K562 (cell line): ENCODE measurements around the gene HS6ST1. TPM values are rescaled to one million over a fixed set of nuclear protein-coding genes. Genes with fewer than 3 reads are reported as not detected.

Experiments used
- BRF1 ChIP-seq: IDR thresholded peaks from 3 replicates; pipeline ENCODE4 v1.6.1; 2011; ENCODE audit warnings: borderline replicate concordance, mild to moderate bottlenecking; ENCODE audit not compliant: insufficient read length; ENCODE audit errors: extremely low read depth
- BRF2 ChIP-seq: IDR thresholded peaks from 3 replicates; pipeline ENCODE4 v1.6.1; 2011; ENCODE audit warnings: borderline replicate concordance, mild to moderate bottlenecking; ENCODE audit not compliant: insufficient read length, insufficient read depth
- C11orf30 ChIP-seq: fragments of 450-650 bp; IDR thresholded peaks from 2 replicates; pipeline ENCODE4 v1.6.1; 2016; ENCODE audit warnings: low read depth, mild to moderate bottlenecking
- COPS2 ChIP-seq: fragments of 450-650 bp; conservative IDR thresholded peaks from 2 replicates; pipeline ENCODE4 v1.6.1; 2016; ENCODE audit warnings: mild to moderate bottlenecking, moderate library complexity
- CTBP1 ChIP-seq: fragments of 450-650 bp; IDR thresholded peaks from 2 replicates; pipeline ENCODE4 v1.6.1; 2016; ENCODE audit warnings: borderline replicate concordance
- ELK3 ChIP-seq: fragments of 450-650 bp; formaldehyde crosslinking; IDR thresholded peaks from 2 replicates; pipeline ENCODE4 v1.4.0; 2020; ENCODE audit warnings: mild to moderate bottlenecking
- KDM2B ChIP-seq: fragments of 250-450 bp; sonication (Bioruptor Pico); IDR thresholded peaks from 2 replicates; pipeline ENCODE4 v1.8.0; 2021; ENCODE audit warnings: mild to moderate bottlenecking, moderate library complexity
- NFIX ChIP-seq: fragments of 250-450 bp; sonication (Bioruptor Pico); IDR thresholded peaks from 2 replicates; pipeline ENCODE4 v1.4.0; 2020; ENCODE audit warnings: low read depth, mild to moderate bottlenecking, moderate library complexity
- RNF2 ChIP-seq: sonication (generic); IDR thresholded peaks from 2 replicates; pipeline ENCODE4 v1.6.1; 2016
- RREB1 ChIP-seq: fragments of 250-450 bp; sonication (Bioruptor Pico); IDR thresholded peaks from 2 replicates; pipeline ENCODE4 v1.4.0; 2020
- SIRT6 ChIP-seq: IDR thresholded peaks from one replicate; pipeline ENCODE4 v1.6.1; 2012; ENCODE audit warnings: low read depth, mild to moderate bottlenecking, control low read depth, inconsistent platforms, low read length, moderate library complexity
- SMARCC2 ChIP-seq: fragments of 450-650 bp; IDR thresholded peaks from 2 replicates; pipeline ENCODE4 v1.6.1; 2017; ENCODE audit warnings: antibody characterized with exemption, moderate library complexity, mild to moderate bottlenecking, low read depth
- SMC3 ChIP-seq: conservative IDR thresholded peaks from 2 replicates; pipeline ENCODE4 v1.6.1; 2011; ENCODE audit warnings: low read depth, low read length, improper control_type of control experiment; ENCODE audit not compliant: insufficient read depth
- SOX6 ChIP-seq: fragments of 450-650 bp; IDR thresholded peaks from 2 replicates; pipeline ENCODE4 v1.6.1; 2014; ENCODE audit warnings: mild to moderate bottlenecking
- SREBF1 ChIP-seq: fragments of 150-350 bp; IDR thresholded peaks from 2 replicates; pipeline ENCODE4 v1.6.1; 2014; ENCODE audit warnings: antibody characterized with exemption, low read depth, low read length, borderline replicate concordance
- STAG1 ChIP-seq: sonication (generic); formaldehyde crosslinking; IDR thresholded peaks from 2 replicates; pipeline ENCODE4 v1.5.0; 2020; ENCODE audit warnings: missing genetic modification reagents, borderline replicate concordance
- TAF7 ChIP-seq: fragments of 450-650 bp; IDR thresholded peaks from 2 replicates; pipeline ENCODE4 v1.6.1; 2016; ENCODE audit warnings: missing genetic modification characterization, missing compliant biosample characterization
- YY1 ChIP-seq, 3 experiments: IDR thresholded peaks; 2 replicates each; pipeline ENCODE4 v1.6.1; 2011; ENCODE audit warnings: low read length in 2 of 3, mild to moderate bottlenecking in 2 of 3, moderate library complexity in 2 of 3, borderline replicate concordance in 1 of 3, control low read depth in 1 of 3, low read depth in 1 of 3; ENCODE audit not compliant: insufficient read depth in 3 of 3, insufficient replicate concordance in 2 of 3, control insufficient read depth in 1 of 3, insufficient read length in 1 of 3; ENCODE audit errors: extremely low read depth in 1 of 3
- ZNF165 ChIP-seq: fragments of 250-450 bp; sonication (Bioruptor Pico); IDR thresholded peaks from 2 replicates; pipeline ENCODE4 v1.4.0; 2020; ENCODE audit warnings: borderline replicate concordance
- ZNF644 ChIP-seq: fragments of 200-800 bp; sonication (Bioruptor generic); IDR thresholded peaks from 2 replicates; pipeline ENCODE4 v1.6.1; 2016; ENCODE audit warnings: low read depth, missing genetic modification characterization, missing compliant biosample characterization
- ZSCAN29 ChIP-seq: fragments of 450-650 bp; IDR thresholded peaks from 2 replicates; pipeline ENCODE4 v1.6.1; 2017
- polyA plus RNA-seq, 8 experiments: library from polyadenylated mRNA; depleted of rRNA in 4 of 8; stranded (reverse) in 5 of 8; unstranded in 3 of 8; fragments of >200 nt; fragmentation: Nextera tagmentation in 2 of 8; fragmentation: Illumina TruSeq in 1 of 8; extraction: Ambion mirVana in 2 of 8; extraction: Trizol in 1 of 8; gene quantifications; 2 replicates each; pipeline versions ENCODE4 v1.2.1 to v1.2.3, GENCODE V29; 2011 to 2014; ENCODE audit warnings: inconsistent platforms in 1 of 8, missing spikeins in 1 of 8
- total RNA-seq, 7 experiments: library from RNA; depleted of rRNA in 6 of 7; stranded (reverse); fragments of >200 nt in 6 of 7; fragmentation: Illumina TruSeq in 2 of 7; extraction: Trizol in 2 of 7; gene quantifications; 2 replicates each; pipeline versions ENCODE4 v1.2.1 to v1.2.3, GENCODE V29; 2011 to 2021; ENCODE audit warnings: low replicate concordance in 1 of 7

The HS6ST1 gene
- total and polyA plus RNA-seq, 9 of the 15 experiments (the other 6 are each of a cell fraction or from before 2014, with no cell fraction given) = 0.06 to 7.4 (median 3.8) TPM

- TF ChIP-seq BRF2 (no peak), SREBF1 (no peak), ELK3 (CRISPR knock-in tag) (no peak), SIRT6 (no peak), SMC3 (no peak), TAF7 (no peak), SOX6 (peak; percentile 88), ZNF644 (no peak), BRF1 (no peak), NFIX (CRISPR knock-in tag) (no peak), CTBP1 (peak; percentile 63; the same call in 1 of the 2 replicates), COPS2 (no peak), ZNF165 (CRISPR knock-in tag) (no peak), ZSCAN29 (no peak), RREB1 (CRISPR knock-in tag) (no peak), SMARCC2 (no peak), KDM2B (CRISPR knock-in tag) (no peak), YY1 (IDR thresholded peaks at IDR 0.05; ENCODE audit: borderline replicate concordance in 1 of 3, control insufficient read depth in 1 of 3, extremely low read depth in 1 of 3, insufficient read depth in 3 of 3, insufficient read length in 1 of 3, insufficient replicate concordance in 2 of 3, low read depth in 1 of 3, low read length in 2 of 3) (no peak), C11orf30 (no peak), RNF2 (0 out of 2 replicates have a peak, but pooled peaks have one; percentile 12), STAG1 (CRISPR knock-in tag) (no peak)
Measured at GRCh38 chr2:128309280-128310093, 9.2 kb downstream of the HS6ST1 start (continued).
